HG03097 (cell line): ENCODE results near the gene METTL8.

Experiments used
- ATAC-seq: cut with Tn5 transposase; IDR thresholded peaks from one replicate; pipeline ENCODE4 v1.9.1; 2021; ENCODE audit not compliant: unreplicated experiment, low FRiP score

Gene METTL8

GRCh38 chr2:171433763-171434012 is at the start of gene METTL8:
Gene METTL8, minus strand, starts transcription at chr2:171433990. Its CDS starts 41,805 bp downstream, at chr2:171392185.
- no peak for ATAC-seq

DNA sequence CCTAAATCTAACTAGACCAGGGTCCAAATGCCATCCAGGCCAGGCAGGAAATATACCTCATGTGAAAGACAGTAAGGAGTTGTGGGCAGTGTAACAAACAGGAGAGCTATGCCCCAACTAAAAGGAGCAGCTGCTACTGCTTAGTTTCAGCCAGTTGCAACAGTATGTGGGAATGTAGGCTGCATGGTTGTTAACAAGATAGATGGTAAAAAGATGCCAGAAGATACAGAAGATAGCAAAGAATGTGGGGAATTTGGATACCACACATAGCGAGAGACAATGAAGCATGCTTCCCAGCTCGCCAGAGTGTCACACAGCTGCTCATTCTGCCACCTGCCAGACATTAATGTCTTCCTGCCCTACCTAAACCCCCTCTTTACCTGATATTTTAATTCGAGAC is 49.1 kb upstream of the METTL8 start:
- no peak for ATAC-seq

DNA sequence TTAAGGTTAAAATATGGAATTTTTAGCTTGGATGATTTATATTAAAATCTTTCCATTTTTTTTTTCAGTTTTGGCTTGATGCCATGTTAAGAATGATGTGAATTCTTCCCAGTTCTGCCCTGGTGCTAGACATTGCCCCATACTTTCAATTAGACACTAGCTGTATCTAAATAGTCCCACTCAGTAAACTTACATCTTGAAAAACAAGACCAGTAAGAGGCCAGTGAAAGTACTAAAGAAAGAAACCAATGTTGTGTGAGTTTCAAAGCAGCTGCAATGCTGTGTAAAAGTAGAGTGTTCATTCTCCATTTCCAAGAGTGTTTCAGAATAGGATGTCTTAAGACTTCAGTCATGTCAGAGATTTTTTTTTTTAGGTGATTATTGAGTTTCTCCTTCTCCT is 48.5 kb upstream of the METTL8 start:
- no peak for ATAC-seq

DNA sequence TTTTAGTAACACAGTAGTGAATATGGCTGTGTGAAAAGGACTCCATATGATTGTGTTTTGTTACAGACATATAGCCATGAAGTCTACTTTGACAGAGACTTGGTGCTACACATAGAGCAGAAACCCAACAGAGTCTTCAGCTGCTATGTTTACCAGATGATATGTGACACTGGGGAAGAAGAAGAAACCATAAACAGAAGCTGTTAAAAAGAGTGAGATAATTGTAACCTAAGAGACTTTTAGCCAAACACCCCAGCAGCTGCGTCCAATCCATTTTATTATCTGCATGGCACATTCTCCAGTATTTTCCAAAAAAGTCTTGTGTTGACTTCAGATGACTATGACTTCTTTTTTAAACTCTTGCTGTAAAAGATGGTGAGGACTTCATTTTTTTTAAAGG is 47.1 kb upstream of the METTL8 start:
- no peak for ATAC-seq

DNA sequence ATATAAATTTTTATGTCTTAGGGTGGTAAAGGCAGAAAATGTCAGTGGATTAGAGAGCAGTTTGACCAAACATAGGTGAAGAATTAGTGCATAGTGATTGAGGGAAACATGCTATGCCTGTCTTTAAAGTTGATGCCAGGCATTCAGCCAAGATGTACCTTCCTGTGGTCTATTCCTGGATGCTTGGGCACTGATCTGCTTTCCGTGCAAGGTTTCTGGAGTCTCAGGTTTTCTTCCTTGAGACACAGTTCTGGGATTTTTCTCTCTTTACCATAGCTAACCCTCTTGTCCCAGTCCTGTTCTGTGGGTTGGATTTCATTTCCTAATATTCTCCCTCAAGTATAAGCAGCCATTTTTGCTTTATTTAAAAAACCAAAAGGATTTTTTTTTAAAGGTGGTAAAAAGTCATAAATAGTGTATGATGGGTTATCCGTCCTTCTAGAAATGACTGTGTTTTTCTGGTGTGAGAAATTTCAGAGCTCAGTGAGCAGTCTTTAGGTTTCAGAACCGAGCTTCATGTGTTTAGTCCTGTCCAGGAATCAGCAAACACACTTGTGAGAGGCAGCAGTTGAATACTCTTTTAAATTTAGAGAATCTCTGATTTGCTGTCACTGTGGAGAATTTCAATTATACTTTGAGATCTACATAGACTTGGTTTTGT is 45.5 kb upstream of the METTL8 start:
- ATAC-seq, result no peak

GRCh38 chr2:171478345-171478744 is 44.6 kb upstream of the METTL8 start:
- no peak for ATAC-seq

DNA sequence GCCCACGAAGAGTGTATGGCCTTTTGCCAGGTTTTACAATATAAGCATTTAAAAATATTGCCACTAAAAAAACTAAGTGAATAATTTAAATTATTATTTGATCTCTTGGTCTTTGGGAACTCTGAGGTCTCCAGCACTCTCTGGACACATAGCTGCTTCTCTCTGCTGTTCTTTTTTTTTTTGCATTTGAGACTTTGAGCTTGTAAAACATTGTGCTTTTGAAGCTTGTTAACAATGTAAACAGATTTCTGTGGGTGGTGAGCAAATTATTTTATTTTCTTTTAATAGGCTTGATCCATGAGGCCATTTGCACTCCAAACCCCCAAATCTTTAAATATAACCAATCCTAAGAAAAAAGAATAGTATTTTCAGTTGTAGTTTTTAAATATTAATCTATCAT is 42.2 kb upstream of the METTL8 start:
- ATAC-seq, result no peak

DNA sequence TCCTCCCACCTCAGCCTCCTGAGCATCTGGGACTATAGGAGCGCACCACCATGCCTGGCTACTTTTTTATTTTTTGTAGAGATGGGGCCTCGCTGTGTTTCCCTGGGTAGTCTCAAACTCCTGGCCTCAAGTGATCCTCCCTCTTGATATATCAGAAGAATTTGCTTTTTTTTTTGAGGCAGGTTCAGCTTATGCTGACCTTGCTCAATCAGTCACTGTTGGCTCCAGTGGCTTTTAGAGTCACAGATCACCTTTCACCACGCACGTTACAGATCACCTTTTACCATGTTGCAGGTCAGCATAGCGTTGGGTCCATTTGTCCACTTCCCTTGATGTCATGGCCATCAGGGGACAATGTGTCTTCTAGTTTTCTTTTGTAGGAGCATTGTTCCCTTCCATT is 36.3 kb upstream of the METTL8 start:
- ATAC-seq, result no peak

DNA sequence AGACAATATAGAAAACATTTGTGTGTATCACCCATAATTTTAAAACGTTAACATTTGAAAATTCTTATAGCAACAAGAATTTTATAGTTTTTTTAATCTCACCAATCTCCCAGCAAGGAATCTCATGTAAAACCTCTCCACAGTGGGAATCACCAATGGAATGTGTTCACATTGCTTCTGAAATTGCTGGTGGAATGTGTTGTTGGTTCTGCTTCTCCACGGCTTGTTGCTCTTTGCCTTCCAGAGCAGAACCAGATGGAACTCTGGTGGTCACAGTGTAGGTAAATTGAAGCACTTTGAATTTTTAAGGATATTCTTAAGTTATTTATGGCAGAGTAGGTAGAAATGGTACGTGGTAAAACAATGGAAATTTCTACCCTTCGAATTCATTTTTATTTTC is 35.4 kb upstream of the METTL8 start:
- ATAC-seq, result no peak

GRCh38 chr2:171460537-171460936 is 26.7 kb upstream of the METTL8 start:
- ATAC-seq, result no peak

DNA sequence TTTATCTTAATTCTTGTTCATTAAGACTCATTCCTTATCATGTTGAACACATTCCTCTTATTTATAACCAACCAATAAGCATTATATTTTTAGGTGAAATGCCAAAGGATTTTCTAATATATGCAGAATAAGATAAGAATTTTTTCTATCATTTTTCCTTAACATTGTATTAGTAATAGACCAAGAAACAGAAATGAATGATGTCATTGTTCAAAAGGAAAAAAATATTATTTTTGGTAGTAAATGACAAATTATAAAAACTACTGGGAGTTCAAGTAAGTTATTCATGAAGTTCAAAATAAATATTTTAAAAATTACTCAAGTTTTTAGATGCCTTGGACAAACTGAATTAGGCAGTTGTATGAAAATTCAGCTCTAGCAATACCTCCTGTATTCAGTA is 25.7 kb upstream of the METTL8 start:
- ATAC-seq, result no peak

GRCh38 chr2:171452773-171453172 is 19.0 kb upstream of the METTL8 start:
- no peak for ATAC-seq

GRCh38 chr2:171451074-171451473 is 17.3 kb upstream of the METTL8 start:
- ATAC-seq, result no peak

GRCh38 chr2:171447675-171448074 is 13.9 kb upstream of the METTL8 start:
- ATAC-seq, result no peak

DNA sequence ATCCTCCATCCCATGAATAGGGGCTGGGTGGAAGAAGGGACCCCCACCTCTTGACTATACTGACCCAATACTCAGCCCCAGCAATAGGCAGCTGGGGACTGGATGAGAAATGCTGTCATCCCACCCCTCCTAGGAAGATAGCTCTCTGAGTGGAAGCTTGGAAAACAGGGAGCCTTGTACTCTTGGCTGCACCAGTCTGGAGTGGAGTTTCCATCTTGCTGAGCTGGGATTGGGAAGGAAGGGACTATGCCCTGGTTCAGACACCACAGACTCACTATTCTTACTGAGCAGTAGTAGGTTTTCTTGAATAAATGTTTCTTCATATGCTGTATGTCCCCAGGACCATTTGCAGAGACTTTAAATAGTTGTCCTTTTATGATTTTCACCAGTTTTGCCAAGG is 7.7 kb upstream of the METTL8 start:
- ATAC-seq, result no peak

DNA sequence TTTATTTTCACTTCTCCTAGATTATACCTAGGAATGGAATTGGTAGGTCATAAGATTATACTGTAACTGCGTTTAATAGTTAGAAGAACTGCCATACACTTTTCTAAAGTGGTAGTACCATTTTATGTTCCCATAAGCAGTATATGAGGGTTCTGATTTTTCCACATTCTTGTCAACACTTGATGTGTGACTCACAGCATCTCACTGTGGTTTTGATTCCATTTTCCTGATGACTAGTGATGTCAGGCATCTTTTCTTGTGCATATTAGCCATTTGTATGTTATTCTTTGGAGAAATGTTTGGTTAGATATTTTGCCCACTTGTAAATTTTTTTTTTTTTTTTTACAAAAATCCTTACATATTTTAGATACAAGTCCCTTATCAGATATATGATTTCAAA is 2.5 kb upstream of the METTL8 start:
- ATAC-seq, result no peak

DNA sequence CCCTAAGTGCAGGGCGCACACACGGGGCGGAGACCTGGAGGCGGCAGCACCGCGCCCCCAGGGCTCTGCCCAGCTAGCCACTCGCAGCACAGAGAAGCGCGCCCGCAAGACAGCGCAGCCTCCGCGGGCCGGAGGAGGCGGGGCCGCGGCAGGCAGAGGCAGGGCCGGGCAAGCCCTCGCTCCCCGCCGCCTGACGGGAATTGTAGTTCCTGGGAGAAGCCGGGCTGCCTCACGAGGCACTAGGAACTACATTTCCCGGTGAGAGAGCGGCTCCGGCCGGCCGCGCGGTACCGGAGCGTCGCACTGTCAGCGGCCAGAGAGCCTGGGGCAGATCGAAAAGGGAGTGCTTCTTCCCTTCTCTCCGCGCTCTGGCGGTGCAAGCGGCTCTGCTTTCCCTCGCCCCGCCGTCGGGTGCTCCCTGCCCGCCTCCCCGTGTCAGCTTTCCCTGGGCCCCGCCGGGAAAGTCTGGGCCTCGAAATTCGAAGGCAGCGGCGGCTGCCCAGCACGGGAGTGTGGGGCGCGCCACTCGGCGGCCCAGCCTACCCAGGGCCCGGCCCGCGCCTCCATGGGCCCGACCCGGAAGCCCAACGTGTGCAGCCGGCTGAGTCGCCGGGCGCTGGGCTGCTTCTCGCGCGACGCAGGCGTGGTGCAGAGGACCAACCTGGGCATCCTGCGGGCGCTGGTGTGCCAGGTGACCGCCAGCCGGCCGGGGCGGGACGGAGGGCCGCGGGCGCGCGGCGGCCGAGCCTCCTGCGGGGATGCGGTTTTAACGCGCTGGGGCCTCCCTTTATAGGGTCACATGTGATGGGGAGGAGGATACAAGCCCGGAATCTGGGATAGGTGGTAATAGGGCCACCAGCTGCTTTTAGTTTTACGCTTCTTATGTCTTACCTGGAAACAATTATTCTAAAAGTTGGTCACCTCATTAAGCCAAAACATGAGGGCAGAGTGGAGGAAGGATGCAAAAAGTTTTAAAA is 511 bp upstream of the METTL8 start, which contains the start of gene DCAF17:
TSS of gene DCAF17 (plus strand) at position 214 of the 977 bp plus-strand sequence. CDS start at position 566, 352 bp downstream.
- ATAC-seq, result peak; percentile 95

GRCh38 chr2:171432969-171433762 is 624 bp downstream of the METTL8 start:
- no peak for ATAC-seq

DNA sequence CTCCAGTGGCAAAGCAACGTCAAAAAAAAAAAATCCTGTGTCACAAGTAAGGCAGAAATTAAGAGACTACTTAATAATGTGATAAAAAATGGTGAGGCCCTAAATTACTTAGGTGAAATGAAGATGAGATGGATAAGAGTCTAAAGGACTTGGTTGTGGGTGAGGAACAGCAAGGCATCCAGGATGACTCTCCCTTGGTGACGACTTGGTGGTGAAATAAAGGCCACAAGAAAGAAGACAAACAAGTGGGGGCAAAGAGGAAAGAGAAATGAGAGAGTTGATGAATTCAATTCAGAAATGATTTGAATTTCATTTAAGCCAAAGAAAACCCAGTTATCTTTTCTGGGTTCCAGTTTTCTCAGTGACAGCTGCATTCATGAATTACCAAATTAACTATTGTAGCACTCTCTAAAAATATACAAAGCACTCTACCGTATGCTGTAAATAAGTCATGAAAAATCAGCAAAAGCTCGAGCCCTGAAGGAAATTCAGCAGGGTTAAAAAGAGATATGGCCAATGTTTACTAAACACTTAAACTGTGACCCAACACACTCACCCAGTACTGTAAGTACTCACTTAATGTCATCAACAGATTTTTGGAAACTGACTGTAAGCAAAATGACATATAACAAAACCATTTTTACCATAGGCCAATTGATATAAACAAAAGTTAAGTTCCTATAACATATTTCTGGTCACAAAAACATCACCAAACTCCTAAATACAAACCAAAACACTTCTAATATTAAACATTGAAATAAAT is 1.4 kb downstream of the METTL8 start:
- no peak for ATAC-seq

- no peak for ATAC-seq
These were observed 2.1 kb downstream of the METTL8 start for GRCh38 chr2:171431677-171432167.
